GM20000 (cell line): Measurements from ENCODE around the gene PIGU.

Experiments
- DNase-seq: peaks from one replicate; pipeline ENCODE4 v3.0.0; 2012; ENCODE audit warnings: low spot score
- CTCF ChIP-seq: IDR thresholded peaks from 2 replicates; pipeline ENCODE4 v1.5.1; 2012; ENCODE audit warnings: mild to moderate bottlenecking, control low read depth; ENCODE audit errors: extremely low read depth, missing control alignments

Gene PIGU

GRCh38 chr20:34634392-34634791, 42.5 kb downstream of the PIGU start:
- DNase-seq = no peak
- no peak for TF ChIP-seq CTCF

GRCh38 chr20:34632870-34633452, 43.9 kb downstream of the PIGU start:
- DNase-seq = no peak
- no peak for TF ChIP-seq CTCF

- no peak for DNase-seq
- TF ChIP-seq CTCF = no peak
Observed at GRCh38 chr20:34629904-34630303, 47.0 kb downstream of the PIGU start.

GRCh38 chr20:34629342-34629741, 47.5 kb downstream of the PIGU start:
- TF ChIP-seq CTCF = no peak
- DNase-seq = no peak

- TF ChIP-seq CTCF = no peak
- DNase-seq = no peak
Observed at GRCh38 chr20:34628026-34628425, 48.9 kb downstream of the PIGU start.

GRCh38 chr20:34627458-34627857, 49.4 kb downstream of the PIGU start:
- no peak for TF ChIP-seq CTCF
- no peak for DNase-seq

- TF ChIP-seq CTCF = no peak
- DNase-seq = no peak
Observed at GRCh38 chr20:34626992-34627391, 49.9 kb downstream of the PIGU start.
